Neural progenitor cell (in vitro differentiated cells): ENCODE measurements around the gene CYP3A4. TPM values are rescaled to one million over a fixed set of nuclear protein-coding genes. Genes with fewer than 3 reads are reported as not detected.
"Not testable (repeated sequence)": the region's sequence is repeated elsewhere in the genome, so short reads cannot be mapped to it uniquely, and the experiment has no call there.

Source experiments
- DNase-seq: peaks from one replicate; pipeline ENCODE4 v3.0.0-alpha.2; 2016; ENCODE audit warnings: low spot score
- H2AFZ ChIP-seq: fragments of 200-600 bp; sonication (generic); replicated peaks from 2 replicates; pipeline ENCODE4 v1.6.1; 2016; ENCODE audit warnings: antibody characterized with exemption
- H3F3A ChIP-seq: fragments of 200-600 bp; sonication (generic); 2 replicates; pipeline ENCODE4 v1.6.1; 2016; ENCODE audit warnings: antibody characterized with exemption, low read depth
- H3K27ac ChIP-seq: fragments of 200-600 bp; sonication (generic); 2 replicates; pipeline ENCODE4 v1.5.1; 2016; ENCODE audit warnings: mild to moderate bottlenecking
- H3K27me3 ChIP-seq: fragments of 200-600 bp; sonication (generic); 2 replicates; pipeline ENCODE4 v1.6.1; 2016; ENCODE audit warnings: mild to moderate bottlenecking, moderate library complexity
- H3K36me3 ChIP-seq: fragments of 200-600 bp; sonication (generic); 2 replicates; pipeline ENCODE4 v1.5.1; 2016
- H3K4me1 ChIP-seq: fragments of 200-600 bp; sonication (generic); 2 replicates; pipeline ENCODE4 v1.6.1; 2016; ENCODE audit warnings: mixed run types
- H3K4me2 ChIP-seq: fragments of 200-600 bp; sonication (generic); 2 replicates; pipeline ENCODE4 v1.6.1; 2016
- H3K4me3 ChIP-seq: fragments of 200-600 bp; sonication (generic); 2 replicates; pipeline ENCODE4 v1.5.1; 2016
- H3K79me2 ChIP-seq: fragments of 200-600 bp; sonication (generic); 2 replicates; pipeline ENCODE4 v1.6.1; 2016; ENCODE audit warnings: low read depth
- H3K9ac ChIP-seq: fragments of 200-600 bp; sonication (generic); 2 replicates; pipeline ENCODE4 v1.6.1; 2016
- H3K9me3 ChIP-seq: fragments of 200-600 bp; sonication (generic); 2 replicates; pipeline ENCODE4 v1.5.1; 2016; ENCODE audit warnings: low read depth
- H4K20me1 ChIP-seq: fragments of 200-600 bp; sonication (generic); 2 replicates; pipeline ENCODE4 v1.6.1; 2016; ENCODE audit warnings: low read depth
- H3K27ac Mint-ChIP-seq: 3 replicates; pipeline ENCODE4 v1.8.0; 2021; ENCODE audit warnings: mixed read lengths
- H3K27me3 Mint-ChIP-seq: 2 replicates; pipeline ENCODE4 v1.8.0; 2022; ENCODE audit warnings: low read depth, mild to moderate bottlenecking, inconsistent platforms, moderate library complexity, mixed read lengths; ENCODE audit not compliant: insufficient read depth
- H3K36me3 Mint-ChIP-seq: 3 replicates; pipeline ENCODE4 v1.8.0; 2021; ENCODE audit warnings: mixed read lengths
- H3K4me1 Mint-ChIP-seq: 3 replicates; pipeline ENCODE4 v1.8.0; 2021; ENCODE audit warnings: mixed read lengths
- H3K4me3 Mint-ChIP-seq: 3 replicates; pipeline ENCODE4 v1.8.0; 2021; ENCODE audit warnings: mild to moderate bottlenecking, moderate library complexity, mixed read lengths
- H3K9me3 Mint-ChIP-seq: 3 replicates; pipeline ENCODE4 v1.8.0; 2020; ENCODE audit warnings: mixed read lengths
- CTCF ChIP-seq: fragments of 200-600 bp; sonication (generic); IDR thresholded peaks from 2 replicates; pipeline ENCODE4 v1.5.1; 2017; ENCODE audit warnings: antibody characterized with exemption, mild to moderate bottlenecking
- EZH2 ChIP-seq: fragments of 200-600 bp; sonication (generic); IDR thresholded peaks from 2 replicates; pipeline ENCODE4 v1.6.1; 2017; ENCODE audit warnings: antibody characterized with exemption, mild to moderate bottlenecking, moderate library complexity
- EZH2phosphoT487 ChIP-seq: fragments of 200-600 bp; sonication (generic); IDR thresholded peaks from 2 replicates; pipeline ENCODE4 v1.6.1; 2017; ENCODE audit warnings: antibody characterized with exemption
- total RNA-seq: library from RNA; depleted of rRNA; stranded (reverse); fragments of >200 nt; gene quantifications from 2 replicates; pipeline ENCODE4 v1.2.3, GENCODE V29; 2015; ENCODE audit warnings: low replicate concordance

CYP3A4 gene
- total RNA-seq, 1 donor from 2014 or later: not detected

GRCh38 chr7:99739699-99740572 is 44.0 kb downstream of the CYP3A4 start:
- no peak overlapping the region for H3K27ac Mint-ChIP-seq
- no peaks in the 10 kb centered on the region for H3K27me3 Mint-ChIP-seq
- H3K36me3 Mint-ChIP-seq: no peaks in the 10 kb centered on the region
- Histone ChIP-seq H4K20me1 (no peaks in the 10 kb centered on the region), H3K36me3 (no peaks in the 10 kb centered on the region), H3K79me2 (no peaks in the 10 kb centered on the region), H3K4me3 (no peak overlapping the region), H3K4me1 (no peaks in the 10 kb centered on the region), H3K9ac (no peak overlapping the region), H3K4me2 (no peak overlapping the region), H3K27me3 (no peaks in the 10 kb centered on the region), H3K9me3 (no peaks in the 10 kb centered on the region), H3K27ac (no peak overlapping the region), H2AFZ (no peak overlapping the region), H3F3A (no peaks in the 10 kb centered on the region)
- TF ChIP-seq EZH2phosphoT487 (no peak), EZH2 (no peak), CTCF (no peak)
- no peak for DNase-seq
- H3K4me3 Mint-ChIP-seq: no peak overlapping the region
- no peaks in the 10 kb centered on the region for H3K9me3 Mint-ChIP-seq
- H3K4me1 Mint-ChIP-seq: no peaks in the 10 kb centered on the region

- Histone ChIP-seq H3F3A (no peaks in the 10 kb centered on the region), H3K4me3 (no peak overlapping the region), H3K27ac (no peak overlapping the region), H3K9me3 (no peaks in the 10 kb centered on the region), H4K20me1 (no peaks in the 10 kb centered on the region), H3K4me2 (no peak overlapping the region), H3K27me3 (no peaks in the 10 kb centered on the region), H2AFZ (no peak overlapping the region), H3K4me1 (no peaks in the 10 kb centered on the region), H3K79me2 (no peaks in the 10 kb centered on the region), H3K36me3 (no peaks in the 10 kb centered on the region), H3K9ac (no peak overlapping the region)
- Mint-ChIP-seq H3K36me3 (no peaks in the 10 kb centered on the region), H3K27me3 (no peaks in the 10 kb centered on the region), H3K4me1 (no peaks in the 10 kb centered on the region), H3K9me3 (no peaks in the 10 kb centered on the region), H3K27ac (no peak overlapping the region), H3K4me3 (no peak overlapping the region)
- no peak for TF ChIP-seq CTCF
- TF ChIP-seq EZH2: no peak
- no peak for DNase-seq
Observed at GRCh38 chr7:99737726-99738125, 46.3 kb downstream of the CYP3A4 start.

GRCh38 chr7:99736667-99737066 is 47.3 kb downstream of the CYP3A4 start:
- not testable (repeated sequence) for H3K36me3 ChIP-seq, H3K4me3 Mint-ChIP-seq, H3K27ac ChIP-seq, H3K27me3 ChIP-seq, H3K4me1 ChIP-seq, H2AFZ ChIP-seq, H3K9me3 ChIP-seq, H3K4me2 ChIP-seq, H3K9me3 Mint-ChIP-seq, H3K4me3 ChIP-seq, DNase-seq, H3F3A ChIP-seq, H3K36me3 Mint-ChIP-seq, H3K4me1 Mint-ChIP-seq, H3K79me2 ChIP-seq, H3K9ac ChIP-seq, H3K27me3 Mint-ChIP-seq, H4K20me1 ChIP-seq, H3K27ac Mint-ChIP-seq

DNA sequence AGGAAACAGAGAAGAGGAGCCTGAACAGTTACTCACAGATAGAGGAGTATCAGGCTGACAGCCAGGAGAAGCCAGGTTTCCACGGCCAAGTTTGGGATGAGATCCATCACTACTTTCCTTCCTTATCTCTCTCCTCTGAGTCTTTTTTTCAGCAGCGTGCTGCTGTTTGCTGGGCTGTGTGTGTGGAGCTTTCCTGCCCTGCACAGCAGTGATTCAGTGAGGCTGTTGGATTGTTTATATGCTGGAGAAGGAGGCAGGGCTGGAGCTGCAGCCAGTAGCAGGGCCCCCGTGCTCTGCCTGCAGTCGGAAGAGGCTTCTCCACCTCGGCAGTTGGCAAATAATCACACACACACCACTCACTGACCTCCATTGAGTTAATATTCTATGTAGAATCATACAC is 49.0 kb downstream of the CYP3A4 start, which contains the start of gene CYP3A7:
TSS of gene CYP3A7 (minus strand) at position 210 of the 400 bp plus-strand sequence. CDS start at position 107, 103 bp downstream.
- Histone ChIP-seq H3K79me2 (no peaks in the 10 kb centered on the region), H3K4me3 (no peak within 1 kb of the TSS), H3K4me2 (no peak within 1 kb of the TSS), H3K36me3 (no peaks in the 10 kb centered on the region), H3K9me3 (no peaks in the 10 kb centered on the region), H3K27ac (no peak within 1 kb of the TSS), H2AFZ (no peak within 1 kb of the TSS), H3K4me1 (no peaks in the 10 kb centered on the region), H3K9ac (no peak within 1 kb of the TSS), H3K27me3 (no peaks in the 10 kb centered on the region), H3F3A (no peaks in the 10 kb centered on the region), H4K20me1 (no peaks in the 10 kb centered on the region)
- Mint-ChIP-seq H3K4me3 (no peak within 1 kb of the TSS), H3K27ac (no peak within 1 kb of the TSS), H3K4me1 (no peaks in the 10 kb centered on the region), H3K36me3 (no peaks in the 10 kb centered on the region), H3K9me3 (no peaks in the 10 kb centered on the region), H3K27me3 (no peaks in the 10 kb centered on the region)
- TF ChIP-seq EZH2phosphoT487 (no peak), CTCF (no peak), EZH2 (no peak)
- no peak for DNase-seq
